Chondrocyte (in vitro differentiated cells): ENCODE results near the gene RHOG. TPM values are rescaled to one million over a fixed set of nuclear protein-coding genes. Genes with fewer than 3 reads are reported as not detected.
"Not testable (repeated sequence)": the region's sequence is repeated elsewhere in the genome, so short reads cannot be mapped to it uniquely, and the experiment has no call there.

Source experiments
- DNase-seq: peaks from one replicate; pipeline ENCODE4 v3.0.0; 2021; ENCODE audit warnings: mixed read lengths, low spot score
- H3K27ac Mint-ChIP-seq: one replicate; pipeline ENCODE4 v1.8.0; 2021; ENCODE audit warnings: mild to moderate bottlenecking, moderate library complexity, mixed read lengths; ENCODE audit not compliant: unreplicated experiment
- H3K27me3 Mint-ChIP-seq: 2 replicates; pipeline ENCODE4 v1.8.0; 2021; ENCODE audit warnings: low read depth, mixed read lengths
- H3K36me3 Mint-ChIP-seq: 2 replicates; pipeline ENCODE4 v1.8.0; 2021; ENCODE audit warnings: low read depth, mixed read lengths
- H3K4me1 Mint-ChIP-seq: 2 replicates; pipeline ENCODE4 v1.8.0; 2021; ENCODE audit warnings: low read depth, mild to moderate bottlenecking, mixed read lengths
- H3K4me3 Mint-ChIP-seq: one replicate; pipeline ENCODE4 v1.8.0; 2021; ENCODE audit warnings: mild to moderate bottlenecking, moderate library complexity, mixed read lengths; ENCODE audit not compliant: unreplicated experiment
- H3K9me3 Mint-ChIP-seq: 2 replicates; pipeline ENCODE4 v1.8.0; 2021; ENCODE audit warnings: low read depth, mixed read lengths
- total RNA-seq: library from RNA; stranded (reverse); gene quantifications from 3 replicates; pipeline ENCODE4 v1.2.1, GENCODE V29; 2021
- TF ChIP-seq, protein P1 (sequence below): fragments of 200-600 bp; sonication (generic); IDR thresholded peaks from 2 replicates; pipeline ENCODE4 v1.5.0; 2021; ENCODE audit warnings: antibody characterized with exemption, mild to moderate bottlenecking, moderate library complexity

Gene RHOG
- total RNA-seq, 1 donor from 2014 or later, result 38.9 TPM

GRCh38 chr11:3866206-3866605 is 25.4 kb upstream of the RHOG start:
- DNase-seq, result no peak
- Mint-ChIP-seq H3K27me3 (no peaks in the 10 kb centered on the region), H3K4me1 (peaks cover 27% of the 10 kb centered on the region), H3K4me3 (no peak overlapping the region), H3K36me3 (no peaks in the 10 kb centered on the region), H3K27ac (peak overlapping the region; percentile 81), H3K9me3 (no peaks in the 10 kb centered on the region)
- TF ChIP-seq, protein P1, sequence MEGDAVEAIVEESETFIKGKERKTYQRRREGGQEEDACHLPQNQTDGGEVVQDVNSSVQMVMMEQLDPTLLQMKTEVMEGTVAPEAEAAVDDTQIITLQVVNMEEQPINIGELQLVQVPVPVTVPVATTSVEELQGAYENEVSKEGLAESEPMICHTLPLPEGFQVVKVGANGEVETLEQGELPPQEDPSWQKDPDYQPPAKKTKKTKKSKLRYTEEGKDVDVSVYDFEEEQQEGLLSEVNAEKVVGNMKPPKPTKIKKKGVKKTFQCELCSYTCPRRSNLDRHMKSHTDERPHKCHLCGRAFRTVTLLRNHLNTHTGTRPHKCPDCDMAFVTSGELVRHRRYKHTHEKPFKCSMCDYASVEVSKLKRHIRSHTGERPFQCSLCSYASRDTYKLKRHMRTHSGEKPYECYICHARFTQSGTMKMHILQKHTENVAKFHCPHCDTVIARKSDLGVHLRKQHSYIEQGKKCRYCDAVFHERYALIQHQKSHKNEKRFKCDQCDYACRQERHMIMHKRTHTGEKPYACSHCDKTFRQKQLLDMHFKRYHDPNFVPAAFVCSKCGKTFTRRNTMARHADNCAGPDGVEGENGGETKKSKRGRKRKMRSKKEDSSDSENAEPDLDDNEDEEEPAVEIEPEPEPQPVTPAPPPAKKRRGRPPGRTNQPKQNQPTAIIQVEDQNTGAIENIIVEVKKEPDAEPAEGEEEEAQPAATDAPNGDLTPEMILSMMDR, result no peak

DNA sequence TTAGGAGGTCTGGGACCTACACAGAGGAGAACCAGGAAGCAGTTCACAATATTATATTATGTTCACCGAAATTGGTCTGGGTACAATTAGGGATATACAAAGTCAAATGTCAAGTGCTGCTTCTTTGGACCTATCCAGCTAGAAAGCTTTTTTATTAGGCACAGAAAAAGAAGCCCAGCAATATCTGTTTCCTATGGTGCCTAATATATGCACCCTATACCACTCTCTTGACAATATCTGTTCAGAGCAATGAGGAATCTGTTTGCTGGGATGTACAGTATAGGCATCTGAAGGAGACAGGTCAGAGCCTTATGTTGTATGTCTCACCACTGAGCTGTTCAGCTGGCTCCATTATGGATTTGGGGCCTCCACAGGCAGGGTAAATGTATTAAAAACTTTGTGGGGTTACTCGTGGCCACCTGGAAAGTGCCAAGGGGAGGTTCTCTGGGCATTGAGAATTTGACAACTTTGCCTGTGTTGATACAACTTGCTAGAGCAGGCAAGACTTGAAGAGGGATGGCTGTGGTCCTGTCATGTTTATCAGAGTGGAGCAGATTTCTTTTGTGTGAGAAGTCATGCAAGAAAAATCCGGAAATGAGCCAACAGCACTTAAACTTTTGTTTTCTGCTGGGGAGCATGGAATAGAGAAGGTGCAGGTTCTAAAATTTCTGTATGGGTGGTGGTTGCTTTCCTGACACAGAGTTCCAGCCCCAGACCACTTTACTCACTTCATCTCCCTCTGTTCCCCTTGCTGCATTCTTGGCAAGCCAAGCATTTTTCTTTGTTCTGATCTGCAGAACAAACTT is 24.8 kb upstream of the RHOG start:
- H3K9me3 Mint-ChIP-seq, result no peaks in the 10 kb centered on the region
- H3K36me3 Mint-ChIP-seq, result no peaks in the 10 kb centered on the region
- peak overlapping the region; percentile 17 for H3K4me3 Mint-ChIP-seq
- H3K27me3 Mint-ChIP-seq, result no peaks in the 10 kb centered on the region
- H3K4me1 Mint-ChIP-seq, result peaks cover 31% of the 10 kb centered on the region
- H3K27ac Mint-ChIP-seq, result peak overlapping the region; percentile 81
- DNase-seq, result no peak
- TF ChIP-seq, protein P1, result no peak

DNA sequence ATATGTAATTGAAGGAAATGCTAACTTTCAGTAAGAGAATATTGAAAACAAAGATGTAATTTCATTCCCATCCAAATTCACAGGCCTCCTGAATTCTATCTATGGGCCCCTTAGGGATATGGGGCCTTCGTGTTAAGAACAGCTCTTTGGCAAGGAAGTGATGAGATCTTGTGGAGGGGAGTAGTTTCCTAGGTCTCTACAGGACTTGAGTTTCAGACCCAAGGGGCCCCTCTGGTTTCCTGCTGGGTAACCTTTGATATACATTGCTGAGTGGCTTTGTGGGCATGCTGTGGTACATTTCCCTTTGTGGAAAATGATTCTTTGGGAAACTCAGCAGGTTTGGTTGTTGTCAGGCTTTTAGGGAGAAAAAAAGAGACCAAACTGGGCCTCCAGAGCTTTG is 20.9 kb upstream of the RHOG start:
- Mint-ChIP-seq H3K27ac (no peak overlapping the region), H3K27me3 (no peaks in the 10 kb centered on the region), H3K36me3 (no peaks in the 10 kb centered on the region), H3K4me3 (no peak overlapping the region), H3K9me3 (no peaks in the 10 kb centered on the region), H3K4me1 (peaks cover 59% of the 10 kb centered on the region)
- DNase-seq, result no peak
- TF ChIP-seq, protein P1, result no peak

GRCh38 chr11:3860898-3861393 is 20.2 kb upstream of the RHOG start:
- H3K27ac Mint-ChIP-seq, result not testable (repeated sequence)

GRCh38 chr11:3860375-3860774 is 19.6 kb upstream of the RHOG start:
- H3K36me3 Mint-ChIP-seq, result no peaks in the 10 kb centered on the region
- no peaks in the 10 kb centered on the region for H3K27me3 Mint-ChIP-seq
- no peak for DNase-seq
- H3K4me3 Mint-ChIP-seq, result no peak overlapping the region
- TF ChIP-seq, protein P1, result no peak
- H3K9me3 Mint-ChIP-seq, result no peaks in the 10 kb centered on the region
- peaks cover 54% of the 10 kb centered on the region for H3K4me1 Mint-ChIP-seq
- H3K27ac Mint-ChIP-seq, result no peak overlapping the region

More at GRCh38 chr11:3860898-3861393, 20.2 kb upstream of the RHOG start:
- not testable (repeated sequence) for H3K27me3 Mint-ChIP-seq, DNase-seq, H3K9me3 Mint-ChIP-seq, H3K36me3 Mint-ChIP-seq, H3K4me3 Mint-ChIP-seq
- peaks cover 60% of the 10 kb centered on the region for H3K4me1 Mint-ChIP-seq
